DOHH2 (cell line): ENCODE data around the gene CPA3.

Experiments used
- H3F3A ChIP-seq: fragments of 200-600 bp; sonication (generic), shearing (Covaris generic); 2 replicates; pipeline ENCODE4 v1.6.0; 2016; ENCODE audit warnings: antibody characterized with exemption, mild to moderate bottlenecking; ENCODE audit not compliant: control insufficient read depth, insufficient read depth
- H3K27ac ChIP-seq: fragments of 200-600 bp; sonication (generic); 2 replicates; pipeline ENCODE4 v1.5.1; 2014; ENCODE audit warnings: low read depth, mild to moderate bottlenecking, low read length, moderate library complexity
- H3K27me3 ChIP-seq: fragments of 200-600 bp; sonication (generic); 2 replicates; pipeline ENCODE4 v1.6.1; 2014; ENCODE audit warnings: mild to moderate bottlenecking, low read length, mixed read lengths; ENCODE audit not compliant: control insufficient read depth
- H3K36me3 ChIP-seq: fragments of 200-600 bp; sonication (generic); 2 replicates; pipeline ENCODE4 v1.6.1; 2014; ENCODE audit warnings: mild to moderate bottlenecking, low read length, moderate library complexity, mixed read lengths; ENCODE audit not compliant: control insufficient read depth
- H3K4me1 ChIP-seq: fragments of 200-600 bp; sonication (generic); 2 replicates; pipeline ENCODE4 v1.6.1; 2014; ENCODE audit warnings: mild to moderate bottlenecking, low read length, mixed read lengths; ENCODE audit not compliant: control insufficient read depth
- H3K4me2 ChIP-seq: fragments of 200-600 bp; sonication (generic); 2 replicates; pipeline ENCODE4 v1.6.0; 2014; ENCODE audit warnings: mild to moderate bottlenecking, low read length, moderate library complexity
- H3K4me3 ChIP-seq: fragments of 200-600 bp; sonication (generic); 2 replicates; pipeline ENCODE4 v1.5.1; 2014; ENCODE audit warnings: mild to moderate bottlenecking, low read length, mixed read lengths
- H3K79me2 ChIP-seq: fragments of 200-600 bp; sonication (generic); 2 replicates; pipeline ENCODE4 v1.6.1; 2014; ENCODE audit warnings: mild to moderate bottlenecking, low read length, mixed read lengths; ENCODE audit not compliant: control insufficient read depth
- H3K9me2 ChIP-seq: fragments of 200-600 bp; sonication (generic); replicated peaks from 2 replicates; pipeline ENCODE4 v1.6.1; 2014; ENCODE audit warnings: mild to moderate bottlenecking, low read length, mixed read lengths; ENCODE audit not compliant: control insufficient read depth
- H3K9me3 ChIP-seq: fragments of 200-600 bp; sonication (generic); 2 replicates; pipeline ENCODE4 v1.6.1; 2014; ENCODE audit warnings: antibody characterized with exemption, low read length, mixed read lengths; ENCODE audit not compliant: control insufficient read depth, insufficient read depth
- H4K20me1 ChIP-seq: fragments of 200-600 bp; sonication (generic); 2 replicates; pipeline ENCODE4 v1.6.0; 2014; ENCODE audit warnings: low read depth, mild to moderate bottlenecking, antibody characterized with exemption, low read length, moderate library complexity; ENCODE audit not compliant: control insufficient read depth, insufficient read depth
- CTCF ChIP-seq: fragments of 200-600 bp; sonication (generic); IDR thresholded peaks from one replicate; pipeline ENCODE4 v1.5.1; 2014; ENCODE audit warnings: antibody characterized with exemption, mild to moderate bottlenecking, low read depth, low read length; ENCODE audit not compliant: poor library complexity, severe bottlenecking
- EZH2phosphoT487 ChIP-seq: fragments of 200-600 bp; sonication (generic); IDR thresholded peaks from 2 replicates; pipeline ENCODE4 v1.6.1; 2017; ENCODE audit warnings: borderline replicate concordance, mild to moderate bottlenecking, antibody characterized with exemption, low read length, moderate library complexity, mixed read lengths

CPA3 gene

DNA sequence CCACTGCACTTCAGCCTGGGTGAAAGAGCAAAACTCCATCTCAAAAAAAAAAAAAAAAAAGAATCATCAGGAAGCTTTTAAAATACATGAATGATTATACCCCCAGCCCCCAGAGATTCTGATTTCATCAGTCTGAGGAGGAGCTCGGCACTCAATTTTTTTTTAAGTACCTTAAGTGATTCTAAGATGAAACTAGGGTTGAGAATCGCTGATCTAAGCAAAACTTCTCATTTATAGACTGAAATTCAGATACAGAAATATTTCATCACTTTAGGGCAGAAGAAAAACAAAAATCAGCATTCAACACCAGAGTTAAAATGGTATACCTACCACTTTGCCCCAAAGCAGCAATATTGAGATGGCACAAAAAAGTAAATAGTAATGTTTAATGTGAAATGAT lies 24.7 kb downstream of the CPA3 start:
- Histone ChIP-seq H4K20me1 (no peaks in the 10 kb centered on the region), H3K4me3 (no peak overlapping the region), H3K79me2 (no peaks in the 10 kb centered on the region), H3F3A (no peaks in the 10 kb centered on the region), H3K27me3 (no peaks in the 10 kb centered on the region; the same call in 1 of the 2 replicates), H3K4me1 (no peaks in the 10 kb centered on the region), H3K4me2 (no peak overlapping the region), H3K9me2 (no peaks in the 10 kb centered on the region), H3K27ac (no peak overlapping the region), H3K36me3 (no peaks in the 10 kb centered on the region), H3K9me3 (no peaks in the 10 kb centered on the region)
- TF ChIP-seq EZH2phosphoT487 = no peak
- no peak for TF ChIP-seq CTCF

- H3K36me3 ChIP-seq = no peaks in the 10 kb centered on the region
- no peak overlapping the region for H3K4me2 ChIP-seq
- no peaks in the 10 kb centered on the region for H3K4me1 ChIP-seq
- H3K27me3 ChIP-seq = no peaks in the 10 kb centered on the region
- no peaks in the 10 kb centered on the region for H4K20me1 ChIP-seq
- no peaks in the 10 kb centered on the region for H3K9me3 ChIP-seq
- no peaks in the 10 kb centered on the region for H3K9me2 ChIP-seq
- no peak overlapping the region for H3K27ac ChIP-seq
- TF ChIP-seq CTCF = no peak
- no peak for TF ChIP-seq EZH2phosphoT487
- H3F3A ChIP-seq = no peaks in the 10 kb centered on the region
- H3K4me3 ChIP-seq = no peak overlapping the region
- no peaks in the 10 kb centered on the region for H3K79me2 ChIP-seq
Measured at GRCh38 chr3:148896062-148896461, 31.0 kb downstream of the CPA3 start.

DNA sequence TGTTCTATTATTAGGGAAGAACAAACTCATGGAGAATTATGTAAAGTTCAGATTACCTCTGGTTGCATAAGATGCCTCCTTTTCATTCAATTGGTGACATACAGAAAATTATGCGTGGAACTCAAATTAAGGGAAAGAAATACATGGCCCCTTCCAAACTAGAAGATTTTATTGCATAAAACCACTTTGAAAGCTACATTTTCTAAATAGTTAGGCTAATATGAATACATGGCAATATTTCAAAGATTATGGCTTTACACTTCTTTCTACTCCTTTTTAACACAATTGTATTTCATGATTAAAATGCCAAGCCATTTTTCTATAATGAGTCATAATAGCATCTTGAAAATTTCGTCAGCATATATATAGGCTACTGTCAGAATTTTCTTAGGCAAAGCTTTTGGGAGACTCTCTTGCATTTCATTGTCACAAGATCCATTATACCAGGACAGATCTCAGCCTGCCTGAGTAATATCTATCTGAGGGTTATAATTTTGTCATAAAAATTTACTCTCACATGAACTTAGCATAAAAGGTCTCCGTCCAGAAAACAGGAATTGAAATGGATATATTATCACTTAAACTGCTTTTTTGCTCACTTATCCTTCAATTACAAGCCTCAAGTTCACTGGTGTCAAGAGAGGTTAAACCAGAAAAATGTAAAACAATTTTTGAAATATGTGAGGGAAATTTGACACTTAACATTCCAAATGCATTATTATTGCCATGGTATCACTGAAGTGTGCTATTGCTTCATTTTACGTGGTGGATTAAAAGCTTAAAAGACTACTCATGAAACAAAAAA lies 37.1 kb downstream of the CPA3 start:
- TF ChIP-seq EZH2phosphoT487 (no peak), CTCF (no peak)
- no peaks in the 10 kb centered on the region for H3F3A ChIP-seq
- no peaks in the 10 kb centered on the region for H3K36me3 ChIP-seq
- no peak overlapping the region for H3K4me2 ChIP-seq
- H3K79me2 ChIP-seq = no peaks in the 10 kb centered on the region
- no peaks in the 10 kb centered on the region for H3K9me2 ChIP-seq
- H3K9me3 ChIP-seq = no peaks in the 10 kb centered on the region
- H3K27ac ChIP-seq = no peak overlapping the region
- no peaks in the 10 kb centered on the region for H4K20me1 ChIP-seq
- peaks cover 3% of the 10 kb centered on the region; the same call in 1 of the 2 replicates for H3K27me3 ChIP-seq
- no peak overlapping the region for H3K4me3 ChIP-seq
- no peaks in the 10 kb centered on the region for H3K4me1 ChIP-seq
